Measurements from ENCODE around the gene SH3RF3.

Gene SH3RF3

DNA sequence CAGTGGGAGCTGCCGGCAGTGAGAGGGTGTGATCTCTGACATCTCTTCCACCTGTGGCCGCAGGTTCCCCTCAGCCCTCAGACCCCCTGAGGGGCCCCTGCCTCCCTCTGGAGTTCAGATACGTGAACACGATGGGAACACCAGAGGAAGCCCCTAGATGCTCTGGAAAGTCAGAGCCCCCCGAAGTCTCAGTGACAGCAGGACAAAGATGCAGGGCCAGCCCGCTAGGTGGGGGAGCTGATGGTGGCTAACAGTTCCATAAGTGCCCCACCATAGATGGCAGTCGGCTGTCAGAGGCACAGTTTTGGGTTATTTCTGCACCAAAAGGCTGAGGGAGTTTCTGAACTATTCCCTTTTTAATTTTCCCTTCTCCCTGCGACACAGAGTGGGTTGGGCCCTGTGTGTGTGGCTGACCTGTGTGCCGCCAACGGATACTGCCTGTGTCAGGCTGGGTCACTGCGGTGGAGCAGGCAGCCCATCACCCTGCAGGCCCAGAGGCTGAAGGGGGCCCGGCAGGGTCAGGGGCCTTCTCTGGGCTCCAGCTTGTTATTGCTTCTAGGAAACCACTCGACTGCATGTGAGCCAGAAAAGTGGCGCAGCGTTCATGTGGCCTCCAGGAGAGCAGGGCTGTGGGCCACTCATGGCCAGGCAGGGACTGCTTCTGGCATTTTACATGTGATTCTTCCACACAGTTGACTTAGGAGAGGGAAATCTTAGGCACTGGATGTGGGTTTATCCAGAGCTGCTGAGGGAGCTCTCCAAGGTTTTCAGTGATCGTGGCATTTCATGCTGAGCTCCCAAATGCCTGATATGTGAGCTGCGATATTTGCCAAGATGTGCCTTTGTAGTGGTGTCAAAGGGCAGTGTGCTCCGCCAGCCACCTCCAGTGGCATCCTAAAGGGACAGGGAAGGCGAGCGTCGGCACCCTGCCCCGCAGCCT, 225.1 kb downstream of the SH3RF3 start:
- no peak for DNase-seq (ENCODE audit: low read depth)

DNA sequence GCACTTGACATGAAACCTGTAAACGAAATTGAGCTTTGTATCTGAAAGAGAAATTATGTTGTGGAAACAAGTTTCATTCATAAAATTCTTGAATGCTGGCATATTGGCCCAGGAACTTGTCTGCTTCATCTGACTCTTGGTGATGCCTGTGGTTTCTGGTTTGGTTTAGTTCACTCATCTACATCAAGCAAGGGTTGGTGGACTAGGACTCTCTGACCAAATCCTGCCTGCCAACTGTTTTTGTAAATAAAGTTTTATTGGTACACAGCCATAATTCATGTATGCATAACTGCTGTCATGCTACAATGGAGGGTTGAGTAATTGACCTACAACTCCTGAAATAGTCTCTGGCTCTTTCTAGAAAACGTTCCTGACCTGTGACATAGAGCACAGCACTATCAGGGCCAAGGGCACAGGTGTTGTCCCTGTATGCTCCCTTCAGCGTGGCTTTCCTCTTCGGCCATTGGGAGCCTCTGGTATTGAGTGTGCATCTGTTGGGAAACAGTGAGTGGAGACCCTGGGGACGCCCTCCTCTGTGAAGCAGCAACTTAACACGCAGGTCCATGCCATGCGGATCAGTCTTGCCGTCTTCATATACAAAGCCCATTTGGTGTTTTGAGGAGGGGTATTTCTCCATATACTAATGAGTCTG, 226.3 kb downstream of the SH3RF3 start:
- DNase-seq (ENCODE audit: low read depth): no peak

DNA sequence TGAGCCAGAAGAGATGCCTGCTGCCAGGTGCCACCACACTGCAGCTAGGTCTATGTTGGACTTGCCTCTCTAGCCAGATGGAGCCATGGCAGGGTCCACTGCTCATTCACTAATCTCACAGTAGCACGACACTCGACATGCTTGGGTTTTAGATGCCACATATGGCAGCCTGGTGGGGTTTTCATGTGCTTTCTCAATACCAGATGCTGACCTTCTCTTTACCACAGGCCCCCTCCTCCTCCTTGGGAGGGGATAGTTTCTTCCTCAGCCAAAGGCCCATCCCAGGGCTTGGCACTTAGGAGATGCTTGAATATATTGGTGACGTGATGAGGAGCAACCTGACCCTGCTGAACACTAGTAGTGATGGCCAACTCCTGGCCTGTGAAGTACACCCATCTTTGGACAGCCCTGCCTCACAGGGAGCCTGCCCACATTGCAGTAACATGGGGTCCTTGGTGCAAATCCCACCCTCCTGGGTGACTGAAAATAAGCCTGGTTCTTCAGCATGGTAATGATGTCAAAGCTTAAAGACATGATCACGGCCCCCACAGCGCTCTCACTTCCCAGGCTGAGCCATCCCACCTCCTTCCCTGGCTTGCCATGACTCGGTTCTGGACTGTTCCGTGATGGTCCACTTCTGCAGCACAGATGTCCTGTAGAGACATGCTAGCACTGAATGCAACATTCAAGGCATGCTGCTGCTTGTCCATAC, 227.5 kb downstream of the SH3RF3 start:
- no peak for DNase-seq (ENCODE audit: low read depth)

DNA sequence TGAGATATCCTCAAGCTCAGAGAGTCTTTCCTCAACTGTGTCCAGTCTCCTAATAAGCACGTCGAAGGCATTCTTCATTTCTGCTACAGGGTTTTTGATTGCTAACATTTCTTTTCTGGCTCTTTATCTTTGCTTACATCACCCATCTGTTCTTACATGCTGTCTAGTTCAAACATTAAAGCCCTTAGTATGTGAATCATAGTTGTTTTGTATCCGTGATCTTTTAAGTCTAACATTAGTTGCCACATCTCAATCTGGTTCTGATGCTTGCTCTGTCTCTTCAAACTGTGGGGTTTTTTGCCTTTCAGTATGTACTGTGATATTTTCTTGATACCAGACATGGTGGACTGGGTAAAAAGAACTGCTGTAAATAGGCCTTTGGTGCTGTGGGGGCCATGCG, 235.2 kb downstream of the SH3RF3 start:
- no peak for DNase-seq (ENCODE audit: low read depth)

DNA sequence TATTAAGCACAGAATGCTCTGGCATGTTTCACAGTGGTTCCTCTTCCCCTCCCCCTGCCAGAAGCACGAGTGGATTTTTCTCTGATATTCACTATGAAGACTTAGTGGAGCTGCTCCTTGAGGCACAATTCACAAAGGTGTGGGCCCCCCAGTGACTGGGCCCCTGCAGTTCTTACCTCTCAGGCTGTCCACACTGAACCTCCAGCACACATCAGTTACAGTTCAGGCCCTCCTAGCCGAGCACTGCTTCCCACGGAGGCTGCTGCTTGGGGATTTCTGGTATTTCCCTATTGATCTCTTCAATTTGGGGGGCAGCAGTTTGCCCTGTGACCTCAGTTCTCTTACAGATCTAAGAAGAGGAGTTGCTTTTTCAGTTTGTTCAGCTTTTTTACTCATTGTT, 236.1 kb downstream of the SH3RF3 start:
- DNase-seq (ENCODE audit: low read depth): no peak

DNA sequence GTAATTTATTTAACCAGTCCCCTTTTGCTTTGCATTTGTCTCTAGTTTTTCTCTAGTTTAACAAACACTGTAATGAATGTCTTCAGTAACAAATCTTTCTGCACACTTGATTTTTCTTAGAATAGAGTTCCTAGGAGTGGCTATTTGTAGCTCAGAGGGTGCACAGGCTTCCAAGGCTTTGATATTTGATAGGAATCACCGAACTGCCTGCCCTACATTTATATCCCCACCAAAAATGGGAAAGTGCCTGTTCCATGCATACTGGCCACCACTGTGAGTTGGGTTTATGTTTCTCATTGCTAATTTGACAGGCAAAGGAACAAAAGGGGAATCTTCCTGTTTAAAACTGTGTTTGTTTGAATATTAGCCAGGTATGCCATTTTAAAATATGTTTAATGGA, 238.7 kb downstream of the SH3RF3 start:
- no peak for DNase-seq (ENCODE audit: low read depth)

DNA sequence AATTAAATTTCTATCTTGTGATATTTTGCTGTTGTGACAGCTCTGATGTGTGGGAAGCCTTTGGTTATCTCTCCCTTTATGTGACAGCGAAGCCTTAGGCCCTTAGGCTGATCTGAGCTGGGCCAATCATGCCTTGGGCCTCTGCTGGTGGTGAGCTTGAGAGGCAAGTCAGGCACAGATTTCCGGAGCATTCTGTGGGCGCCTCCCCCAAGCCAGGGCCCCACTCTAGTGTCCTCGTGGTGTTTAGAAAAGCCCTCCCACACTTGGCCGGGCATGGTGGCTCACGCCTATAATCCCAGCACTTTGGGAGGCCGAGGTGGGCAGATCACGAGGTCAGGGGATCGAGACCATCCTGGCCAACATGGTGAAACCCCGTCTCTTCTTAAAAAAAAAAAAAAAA, 239.8 kb downstream of the SH3RF3 start:
- DNase-seq (ENCODE audit: low read depth): no peak

DNA sequence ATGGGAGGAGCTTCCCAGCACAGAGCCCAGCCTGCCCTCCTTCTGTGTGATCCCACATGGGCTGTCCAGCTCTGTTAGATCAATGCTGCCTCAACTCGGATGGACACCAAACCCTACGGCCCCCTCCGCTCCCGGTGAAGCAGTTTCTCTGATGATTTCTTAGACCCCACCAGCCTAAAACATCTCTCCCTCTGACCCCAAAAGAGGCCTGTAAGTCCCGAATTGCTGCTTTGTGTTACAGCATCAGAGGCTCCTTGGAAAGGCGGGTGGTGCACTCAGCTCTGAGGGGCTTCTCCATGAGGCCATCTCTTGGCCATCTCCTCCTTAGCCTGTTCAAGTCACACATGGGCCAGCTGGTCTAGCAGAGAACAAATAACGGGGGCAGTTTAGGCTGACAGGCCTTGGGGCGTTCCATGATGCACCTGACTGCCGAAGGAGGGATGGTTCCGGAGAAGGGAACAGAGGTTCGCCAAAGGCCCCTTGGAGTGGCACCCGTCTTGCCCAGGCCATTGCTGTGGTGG, 240.7 kb downstream of the SH3RF3 start:
- no peak for DNase-seq (ENCODE audit: low read depth)

DNA sequence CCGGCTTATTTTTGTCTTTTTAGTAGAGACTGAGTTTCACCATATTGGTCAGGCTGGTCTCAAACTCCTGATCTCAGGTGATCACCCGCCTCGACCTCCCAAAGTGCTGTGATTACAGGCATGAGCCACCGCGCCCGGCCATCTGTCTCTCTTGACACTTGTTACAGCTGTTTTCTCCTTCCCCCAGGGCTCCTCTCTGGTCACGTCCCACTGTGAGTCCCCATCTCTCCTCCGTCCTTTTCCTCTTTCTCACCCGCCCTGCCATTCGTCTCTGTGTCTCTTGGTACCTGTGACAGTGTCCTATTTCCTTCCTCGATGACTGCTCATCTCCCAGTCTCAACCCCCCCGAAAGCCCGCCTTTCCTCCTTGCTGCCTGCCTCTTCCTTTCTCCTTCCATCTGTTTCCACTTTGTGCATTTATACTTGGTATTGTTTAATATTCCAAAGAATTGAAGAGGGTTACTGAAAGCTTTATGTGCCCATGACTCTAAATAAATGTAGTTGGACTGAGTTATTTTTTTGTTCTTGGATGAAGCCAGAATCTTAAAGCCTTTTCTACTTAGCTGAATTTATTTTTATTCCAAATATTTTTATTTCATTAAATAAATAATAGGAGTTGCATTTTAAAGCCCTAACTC, 241.5 kb downstream of the SH3RF3 start:
- no peak for DNase-seq (ENCODE audit: low read depth)

DNA sequence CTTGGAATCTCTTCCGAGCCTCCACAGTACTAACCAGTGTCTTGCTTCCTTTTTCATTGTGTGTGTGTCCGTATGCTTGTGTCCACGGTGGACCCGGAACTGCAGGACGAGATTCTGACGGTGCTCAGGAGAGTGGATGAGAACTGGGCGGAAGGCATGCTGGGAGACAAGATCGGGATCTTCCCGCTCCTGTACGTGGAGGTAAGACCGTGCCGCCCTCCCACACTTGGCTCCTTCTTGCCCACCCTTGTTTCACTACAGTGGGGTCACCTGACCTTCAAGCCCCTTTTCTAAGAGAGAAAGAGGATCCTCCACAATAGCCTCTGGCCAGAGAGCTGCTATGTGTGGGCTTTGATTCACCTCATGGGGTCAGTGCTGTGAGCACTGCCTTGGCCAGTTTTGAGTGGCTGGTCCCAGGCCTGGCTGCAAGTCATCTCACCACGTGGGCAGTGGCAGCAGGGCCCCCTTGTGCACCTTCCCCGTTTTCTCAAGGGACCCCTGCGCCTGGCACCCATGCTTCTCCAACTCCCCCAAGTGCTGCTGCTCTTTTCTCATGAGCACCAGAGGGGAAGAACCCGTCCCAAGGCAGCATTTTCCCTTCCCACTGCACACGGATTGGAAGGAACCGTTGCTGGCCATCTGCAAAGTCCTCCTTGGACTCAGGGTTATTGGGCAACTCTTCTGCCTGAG, 242.6 kb downstream of the SH3RF3 start:
- no peak for DNase-seq (ENCODE audit: low read depth)

DNA sequence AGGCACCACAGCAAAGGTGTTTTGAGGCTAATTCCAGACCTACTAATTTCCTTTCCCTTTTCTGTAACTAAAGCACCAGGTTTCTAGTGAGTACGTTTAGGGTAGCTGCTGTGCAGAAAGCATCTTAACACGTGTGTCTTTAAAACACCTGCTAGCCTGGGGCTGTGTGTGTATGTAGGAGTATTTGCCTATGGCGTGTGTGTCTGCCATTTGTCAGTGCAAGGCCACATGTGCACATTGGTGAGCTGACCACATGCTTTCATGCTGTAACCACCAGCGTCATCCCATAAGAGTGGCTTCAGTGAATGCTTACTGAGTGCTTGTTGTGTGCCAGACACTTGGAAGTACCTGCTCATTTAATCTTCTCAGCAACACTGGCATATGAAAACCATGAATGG, 243.2 kb downstream of the SH3RF3 start:
- no peak for DNase-seq (ENCODE audit: low read depth)

DNA sequence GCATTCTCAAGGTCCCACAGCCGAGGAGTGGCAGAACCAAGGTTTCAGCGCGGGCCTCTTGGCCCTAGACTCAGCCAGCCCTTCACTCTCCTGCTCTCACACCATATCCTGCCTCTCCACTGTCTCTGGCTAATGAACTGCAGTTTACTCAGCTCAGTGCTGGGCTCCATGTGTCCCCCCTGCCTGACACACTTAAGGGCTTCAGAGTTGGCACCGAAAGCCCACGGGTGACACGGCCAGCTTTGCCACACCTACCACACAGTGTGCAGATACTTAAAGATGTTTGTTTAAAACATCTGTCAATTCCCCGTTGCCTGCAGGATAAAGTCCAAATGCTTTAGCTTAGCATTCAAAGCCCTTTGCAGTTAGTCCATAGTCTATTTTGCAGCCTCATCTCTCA, 243.6 kb downstream of the SH3RF3 start:
- no peak for DNase-seq (ENCODE audit: low read depth)

DNA sequence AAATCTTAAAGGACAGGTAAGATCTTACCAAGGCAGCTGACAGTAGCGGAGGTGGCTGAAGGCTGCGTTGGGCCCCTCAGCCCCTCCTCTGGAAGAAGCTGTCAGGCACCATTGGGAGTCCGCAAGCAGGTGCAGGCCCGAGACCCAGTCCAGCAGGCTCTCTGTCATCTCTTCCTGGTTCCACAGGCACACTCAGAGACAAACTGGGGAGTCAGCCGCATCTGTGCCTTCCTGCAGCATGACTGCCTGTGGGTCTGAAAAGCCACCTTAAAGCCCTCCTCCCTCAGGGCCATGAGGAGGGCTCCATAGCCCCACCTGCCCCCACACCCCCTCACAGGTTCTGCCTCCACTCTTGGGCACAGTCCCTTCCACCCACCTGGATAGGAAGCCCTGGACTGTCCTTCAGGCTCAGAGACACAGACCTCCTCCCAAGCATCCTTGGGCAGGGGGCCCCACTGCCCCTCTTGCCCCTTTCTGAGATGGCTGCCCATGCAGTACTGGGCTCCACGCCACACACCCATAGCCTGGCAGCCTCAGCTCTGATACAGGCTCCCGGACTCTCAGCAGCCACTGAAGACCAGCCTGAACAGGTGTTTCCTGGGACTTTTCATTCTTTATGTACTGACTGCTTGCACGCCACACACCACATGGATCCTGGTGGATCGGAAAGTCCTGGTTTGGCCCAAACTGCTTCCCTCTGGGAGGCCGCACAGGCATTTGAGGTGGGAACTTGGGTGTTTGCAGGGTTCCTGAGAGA, 245.0 kb downstream of the SH3RF3 start:
- DNase-seq (ENCODE audit: low read depth): no peak

DNA sequence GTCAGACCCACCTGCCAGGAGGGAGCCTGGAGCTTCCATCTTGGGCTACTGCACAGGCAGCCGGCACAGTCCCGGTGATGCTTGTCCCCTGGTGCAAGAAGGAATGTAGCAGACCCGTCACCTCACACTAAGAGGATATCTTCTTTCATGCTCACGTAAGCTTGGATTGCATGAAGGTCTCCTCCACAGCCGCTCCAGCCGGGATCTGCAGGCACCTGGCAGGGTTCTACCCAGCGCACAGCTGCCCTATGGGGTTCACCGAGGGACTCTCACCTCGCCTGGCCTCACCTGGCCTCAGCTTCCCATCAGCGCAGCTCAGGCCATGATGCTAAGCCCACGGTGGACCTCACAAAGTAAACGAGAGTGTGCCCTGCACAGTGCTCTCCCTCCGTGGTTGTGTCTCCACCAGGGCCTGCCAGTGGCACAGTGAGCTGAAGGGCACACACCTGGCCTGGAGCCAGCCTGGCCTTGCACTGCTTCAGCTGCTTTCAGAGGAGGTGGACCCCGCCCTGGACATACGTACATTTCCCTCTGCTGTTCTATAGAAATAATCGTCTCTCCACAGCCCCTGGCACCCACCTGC, 245.6 kb downstream of the SH3RF3 start:
- no peak for DNase-seq (ENCODE audit: low read depth)

DNA sequence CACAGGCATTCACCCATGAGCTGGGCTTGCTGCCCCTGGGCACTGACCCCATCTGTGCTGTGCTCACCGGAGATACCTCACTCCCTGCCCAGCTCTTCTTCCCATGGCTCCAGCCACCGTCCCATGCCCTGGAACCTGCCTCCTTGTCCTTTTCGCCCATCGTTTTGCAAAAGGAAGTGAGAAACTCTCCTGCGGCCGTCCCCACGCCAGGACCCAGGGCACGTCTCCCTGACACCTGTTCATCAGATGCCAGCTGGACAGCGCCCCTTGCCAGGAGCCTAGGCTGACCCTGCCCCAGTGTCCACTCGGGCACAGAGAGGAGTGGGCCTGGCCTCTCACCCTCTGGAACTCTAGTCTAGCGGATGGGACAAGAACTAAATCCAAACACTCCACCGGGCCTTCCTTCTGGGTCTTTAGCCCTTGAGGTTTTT, 246.1 kb downstream of the SH3RF3 start:
- DNase-seq (ENCODE audit: low read depth): no peak

DNA sequence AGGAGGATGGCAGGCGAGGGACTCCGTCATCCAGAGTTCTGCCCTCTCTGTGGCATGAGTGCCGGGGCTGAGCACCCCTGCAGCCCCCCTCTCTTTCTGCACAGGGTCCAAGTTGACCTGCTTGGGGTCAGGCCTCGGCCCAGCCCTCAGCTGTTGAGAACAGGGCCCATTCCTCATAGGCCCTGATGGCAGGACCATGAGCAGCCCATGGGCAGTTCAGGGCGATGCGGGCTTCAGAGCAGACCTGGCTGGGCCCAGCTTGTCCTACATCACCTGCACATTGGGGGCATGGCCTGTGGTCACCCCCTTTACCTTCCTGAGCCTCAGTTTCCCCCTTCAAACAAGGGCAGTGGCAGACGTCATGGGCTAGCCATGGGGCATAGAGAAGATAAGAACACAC, 246.7 kb downstream of the SH3RF3 start:
- DNase-seq (ENCODE audit: low read depth): no peak

DNA sequence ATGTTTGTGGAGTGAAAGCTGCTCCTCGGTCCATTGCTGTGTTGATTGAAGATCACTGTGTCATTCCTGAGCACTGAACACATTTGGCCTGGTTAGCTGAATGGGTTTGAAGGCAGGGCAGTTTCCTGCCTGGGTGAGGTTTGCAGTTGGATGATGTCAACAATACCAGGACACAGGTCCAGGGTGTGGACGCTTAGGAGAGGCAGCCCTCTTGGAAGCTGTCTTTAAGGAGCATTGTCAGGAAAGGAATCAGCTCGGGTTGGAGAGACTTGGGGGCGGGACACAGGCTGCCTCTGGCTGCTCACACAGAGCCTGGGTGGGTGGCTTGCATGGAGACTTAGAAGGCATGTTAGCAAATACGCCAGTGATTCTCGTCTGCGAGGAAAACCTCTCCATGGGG, 247.1 kb downstream of the SH3RF3 start:
- no peak for DNase-seq (ENCODE audit: low read depth)

DNA sequence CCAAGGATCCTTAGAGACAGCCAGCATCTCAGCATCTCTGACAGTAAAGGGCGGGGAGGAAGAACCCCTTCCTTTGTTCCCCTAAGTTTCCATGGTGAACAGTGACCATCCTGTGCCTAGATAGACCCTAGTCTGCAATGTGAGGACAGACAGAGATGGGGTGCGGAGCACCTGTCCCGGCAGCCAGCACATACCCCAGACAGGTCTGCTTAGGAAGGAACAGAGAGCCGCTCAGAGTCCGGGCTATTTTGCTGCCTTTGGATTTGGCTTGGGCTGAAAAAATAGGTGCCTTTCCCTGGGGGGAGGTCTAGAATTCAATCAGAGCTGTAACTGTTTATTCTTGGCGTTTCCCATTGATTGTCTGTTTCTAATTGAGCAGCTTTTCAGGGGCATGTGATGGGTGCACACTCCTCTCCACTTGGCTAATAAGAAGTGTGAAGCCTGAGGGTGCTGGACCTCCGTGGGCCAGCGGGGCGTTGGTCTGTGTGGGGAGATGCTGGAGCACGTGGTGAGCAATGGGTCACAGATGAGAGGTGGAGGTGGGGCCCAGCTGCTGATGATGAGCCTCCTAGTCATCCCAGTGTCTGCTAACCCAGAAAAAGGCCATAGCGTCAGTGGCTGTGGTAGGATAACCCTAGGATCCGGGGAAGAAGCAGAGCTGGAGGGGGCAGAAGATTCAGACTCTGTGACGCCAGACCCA, 247.9 kb downstream of the SH3RF3 start:
- DNase-seq (ENCODE audit: low read depth): no peak

DNA sequence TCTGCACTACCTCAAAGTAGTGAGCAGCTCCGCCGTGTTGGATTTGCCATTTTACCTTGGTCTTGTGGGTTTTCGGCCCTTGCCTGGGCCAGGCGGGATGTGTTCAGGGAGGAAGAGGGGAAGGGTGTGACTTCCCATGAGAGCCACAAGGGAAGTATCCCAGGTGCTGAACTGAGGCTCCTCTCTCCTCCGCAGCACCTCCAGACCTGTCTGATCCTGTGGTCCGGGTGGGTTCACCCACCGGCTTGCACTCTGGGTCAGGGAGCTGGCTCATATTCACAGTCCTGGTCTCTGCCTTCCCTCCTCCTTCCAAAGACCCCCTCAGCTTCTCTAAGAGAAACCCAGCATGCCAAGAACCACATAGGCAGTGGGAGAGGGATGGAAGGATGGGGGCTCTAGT, 249.0 kb downstream of the SH3RF3 start:
- no peak for DNase-seq (ENCODE audit: low read depth)

DNA sequence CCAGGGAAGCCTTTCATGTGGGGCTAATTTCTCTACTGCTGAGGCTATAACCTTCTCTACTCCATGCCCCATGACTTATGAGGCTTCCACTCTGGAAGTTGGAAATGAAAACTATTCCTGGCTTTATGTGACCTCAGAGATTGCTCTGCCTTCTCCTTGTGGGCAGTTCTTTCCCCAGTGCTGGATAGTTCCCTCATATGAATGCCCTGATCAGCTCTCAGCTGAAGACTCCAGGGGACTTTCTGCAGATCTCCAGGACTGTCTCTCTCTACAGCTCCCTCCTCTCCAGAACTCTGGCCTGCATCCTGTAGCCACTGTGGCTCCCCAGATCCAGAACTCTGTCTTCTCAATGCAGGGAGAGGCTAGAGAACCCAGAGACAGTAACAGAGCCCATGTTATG, 249.7 kb downstream of the SH3RF3 start:
- no peak for DNase-seq (ENCODE audit: low read depth)

Measured in activated T-helper 9 cell treated with anti-CD3 and anti-CD28 coated beads, Interleukin-2, amount 50 U/mL, for 16 hours (primary cell).